T-cell (primary cell): ENCODE measurements around the gene ZNF24. TPM values are rescaled to one million over a fixed set of nuclear protein-coding genes. Genes with fewer than 3 reads are reported as not detected.

Source experiments
- ATAC-seq, 4 experiments: fragments of 200-7000 bp in 3 of 4; fragments of 150-1000 bp in 1 of 4; cut with Tn5 transposase; replicated peaks in 1 of 4; 1 replicate in 3 of 4; 2 replicates in 1 of 4; pipeline ENCODE4 v1.10.0; 2021; ENCODE audit warnings: moderate library complexity in 3 of 4, mild to moderate bottlenecking in 2 of 4, moderate number of reproducible peaks in 1 of 4
- CTCF ChIA-PET, 2 donors: fragments of 300-600 bp; sonication (Branson Sonifier 250); formaldehyde crosslinking; loops; one replicate each; lab custom pipeline; 2022; ENCODE audit warnings: antibody characterized with exemption in 2 of 2; lab: Charles Lee
- POLR2A ChIA-PET, 2 donors: fragments of 300-600 bp; sonication (Branson Sonifier 250); formaldehyde crosslinking; loops; one replicate each; lab custom pipeline; 2022; ENCODE audit warnings: antibody characterized with exemption in 2 of 2; lab: Charles Lee
- DNase-seq, 35 experiments: peaks; one replicate each; pipeline versions ENCODE4 v3.0.0 to v3.0.0-alpha.2; 2013 to 2023
- H3K27ac ChIP-seq: one replicate; pipeline ENCODE4 v1.5.1; 2013; ENCODE audit warnings: low read length
- H3K27me3 ChIP-seq, 2 experiments: replicated peaks in 1 of 2; 1 replicate in 1 of 2; 2 replicates in 1 of 2; pipeline versions ENCODE4 v1.6.1 to v1.7.0; 2013; ENCODE audit warnings: low read length in 1 of 2, mixed read lengths in 1 of 2; ENCODE audit not compliant: control insufficient read depth in 2 of 2, insufficient read depth in 2 of 2; ENCODE audit errors: extremely low read depth in 1 of 2
- H3K36me3 ChIP-seq, 2 donors: 1 replicate in 1 of 2; 2 replicates in 1 of 2; pipeline versions ENCODE4 v1.6.1 to v1.7.0; 2013; ENCODE audit warnings: low read length in 1 of 2; ENCODE audit not compliant: control insufficient read depth in 2 of 2, insufficient read depth in 1 of 2; ENCODE audit errors: extremely low read depth in 1 of 2
- H3K4me1 ChIP-seq, 2 experiments: 1 replicate in 1 of 2; 2 replicates in 1 of 2; pipeline versions ENCODE4 v1.6.1 to v1.7.0; 2013; ENCODE audit warnings: low read length in 2 of 2, mixed read lengths in 1 of 2; ENCODE audit not compliant: insufficient read depth in 2 of 2, control insufficient read depth in 1 of 2; ENCODE audit errors: extremely low read depth in 1 of 2
- H3K4me3 ChIP-seq, 2 donors: 1 replicate in 1 of 2; 2 replicates in 1 of 2; pipeline versions ENCODE4 v1.5.1 to v1.7.0; 2013; ENCODE audit warnings: mild to moderate bottlenecking in 2 of 2, low read length in 1 of 2, moderate library complexity in 1 of 2; ENCODE audit not compliant: control insufficient read depth in 1 of 2; ENCODE audit errors: extremely low read depth in 1 of 2
- H3K9me3 ChIP-seq: 2 replicates; pipeline ENCODE4 v1.7.0; 2013
- H3K27ac Mint-ChIP-seq, 2 donors: one replicate each; pipeline ENCODE4 v1.8.0; 2020 to 2021; ENCODE audit warnings: mild to moderate bottlenecking in 2 of 2, mixed read lengths in 2 of 2
- H3K27me3 Mint-ChIP-seq, 2 donors: one replicate each; pipeline ENCODE4 v1.8.0; 2021 to 2022; ENCODE audit warnings: mixed read lengths in 2 of 2
- H3K36me3 Mint-ChIP-seq: one replicate; pipeline ENCODE4 v1.8.0; 2021; ENCODE audit warnings: mixed read lengths
- H3K4me1 Mint-ChIP-seq, 3 donors: one replicate each; pipeline ENCODE4 v1.8.0; 2020 to 2022; ENCODE audit warnings: mixed read lengths in 3 of 3, mild to moderate bottlenecking in 1 of 3
- H3K4me3 Mint-ChIP-seq, 3 donors: one replicate each; pipeline ENCODE4 v1.8.0; 2020 to 2022; ENCODE audit warnings: mild to moderate bottlenecking in 3 of 3, mixed read lengths in 3 of 3, moderate library complexity in 3 of 3
- H3K9me3 Mint-ChIP-seq, 3 donors: one replicate each; pipeline ENCODE4 v1.8.0; 2020 to 2022; ENCODE audit warnings: mixed read lengths in 3 of 3
- WGBS: methylation state at CpG from one replicate; pipeline ENCODE4 v1.1.5; 2013; ENCODE audit warnings: missing lambda C conversion rate; ENCODE audit not compliant: insufficient coverage; 5-methylcytosine and 5-hydroxymethylcytosine counted together
- total RNA-seq, 35 experiments: library from RNA in 6 of 35; stranded (reverse) in 6 of 35; fragments of 120-200 nt in 1 of 35; gene quantifications; one replicate each; pipeline versions ENCODE4 v1.2.1 to v1.2.4 and lab custom pipeline; 2013 to 2026

ZNF24 gene
- total RNA-seq, 5 donors from 2014 or later (not counting 1 experiment from before 2014, with no cell fraction given): 63.1 to 75.7 (median 72.2) TPM

GRCh38 chr18:35283923-35284794, 60.1 kb downstream of the ZNF24 start:
- peaks cover 0 to 6% of the 10 kb centered on the region in 2 experiments for H3K4me1 ChIP-seq
- Mint-ChIP-seq H3K9me3 (peaks cover 0 to 9% (median 0%) of the 10 kb centered on the region in 3 donors), H3K36me3 (peaks cover 30% of the 10 kb centered on the region), H3K27ac (no peak overlapping the region), H3K27me3 (no peaks in the 10 kb centered on the region), H3K4me1 (peaks cover 9 to 28% (median 21%) of the 10 kb centered on the region in 3 donors), H3K4me3 (no peak overlapping the region)
- ChIA-PET CTCF (interaction anchor here in 1 of 2 donors (0.7 kb wide), 1 partner anchor 17 kb away, joined by 3 read pairs; no protein-coding TSS in a partner anchor), POLR2A (no interaction called here)
- peaks cover under 1% of the 10 kb centered on the region for H3K9me3 ChIP-seq
- H3K36me3 ChIP-seq: peaks cover 4 to 15% of the 10 kb centered on the region in 2 donors
- H3K27ac ChIP-seq: no peak overlapping the region
- H3K4me3 ChIP-seq: no peak overlapping the region
- no peaks in the 10 kb centered on the region for H3K27me3 ChIP-seq
- DNase-seq: no peak
- WGBS: 92% methylated on average over 7 of the region's 7 CpGs
- ATAC-seq: no peak

DNA sequence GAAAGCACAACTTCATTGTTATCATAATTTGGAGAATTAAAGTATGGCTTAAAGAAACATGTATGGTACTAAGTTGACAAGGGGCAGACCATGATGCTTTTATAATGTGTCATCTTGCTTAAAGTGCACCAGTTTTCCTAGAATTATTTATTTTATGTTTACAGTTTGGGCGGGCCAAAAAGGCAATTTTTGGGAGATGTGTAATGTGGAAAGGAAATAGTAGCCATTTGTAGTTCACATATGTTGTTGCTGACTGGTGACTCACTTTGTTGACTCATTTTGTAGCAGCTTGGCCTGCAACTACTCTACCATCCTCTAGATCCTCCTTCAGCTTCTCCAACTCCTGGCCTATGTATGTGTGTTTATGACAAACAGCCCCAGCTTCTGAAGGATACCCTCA, 61.9 kb downstream of the ZNF24 start:
- Histone ChIP-seq H3K4me3 (no peak overlapping the region), H3K27me3 (no peaks in the 10 kb centered on the region), H3K36me3 (peaks cover 4 to 15% of the 10 kb centered on the region in 2 donors), H3K27ac (no peak overlapping the region), H3K4me1 (no peaks in the 10 kb centered on the region), H3K9me3 (peaks cover 2% of the 10 kb centered on the region)
- H3K27me3 Mint-ChIP-seq: no peaks in the 10 kb centered on the region
- DNase-seq (no peak), ATAC-seq (no peak)
- POLR2A ChIA-PET: no interaction called here
- peaks cover 13 to 26% (median 19%) of the 10 kb centered on the region in 3 donors for H3K4me1 Mint-ChIP-seq
- H3K27ac Mint-ChIP-seq: no peak overlapping the region
- WGBS: no CpG with 5 or more reads among the region's 1 CpG
- H3K36me3 Mint-ChIP-seq: peaks cover 35% of the 10 kb centered on the region
- CTCF ChIA-PET: no interaction called here
- H3K9me3 Mint-ChIP-seq: peaks cover 0 to 16% (median 0%) of the 10 kb centered on the region in 3 donors
- no peak overlapping the region for H3K4me3 Mint-ChIP-seq

Other genes starting within 250 kb of the ZNF24 start
- gene ZNF397, start 103.4 kb downstream of the ZNF24 start, total RNA-seq: 10 to 100 TPM; 13.7 to 37.0 (median 33.1) TPM
- 10 to 100 TPM; 14.4 to 19.6 (median 16.2) TPM for gene ZSCAN30, start 54.2 kb downstream of the ZNF24 start, total RNA-seq
- 1 to 10 TPM in 2 of 5 donors, under 1 TPM in 2, not detected in 1; 0.73 to 2.4 (median 1.4) TPM for gene ZNF396, start 32.9 kb upstream of the ZNF24 start, total RNA-seq
- 10 to 100 TPM; 19.3 to 29.5 (median 23.1) TPM for gene INO80C, start 153.5 kb upstream of the ZNF24 start, total RNA-seq
- gene GALNT1, start 237.3 kb upstream of the ZNF24 start, total RNA-seq: 10 to 100 TPM; 28.2 to 34.2 (median 30.0) TPM